Measurements from ENCODE around the gene MLEC. TPM values are rescaled to one million over a fixed set of nuclear protein-coding genes. Genes with fewer than 3 reads are reported as not detected.

Gene MLEC
- total and polyA plus RNA-seq, 9 of the 15 experiments (the other 6 are each of a cell fraction or from before 2014, with no cell fraction given): 18.5 to 108 (median 57.8) TPM

DNA sequence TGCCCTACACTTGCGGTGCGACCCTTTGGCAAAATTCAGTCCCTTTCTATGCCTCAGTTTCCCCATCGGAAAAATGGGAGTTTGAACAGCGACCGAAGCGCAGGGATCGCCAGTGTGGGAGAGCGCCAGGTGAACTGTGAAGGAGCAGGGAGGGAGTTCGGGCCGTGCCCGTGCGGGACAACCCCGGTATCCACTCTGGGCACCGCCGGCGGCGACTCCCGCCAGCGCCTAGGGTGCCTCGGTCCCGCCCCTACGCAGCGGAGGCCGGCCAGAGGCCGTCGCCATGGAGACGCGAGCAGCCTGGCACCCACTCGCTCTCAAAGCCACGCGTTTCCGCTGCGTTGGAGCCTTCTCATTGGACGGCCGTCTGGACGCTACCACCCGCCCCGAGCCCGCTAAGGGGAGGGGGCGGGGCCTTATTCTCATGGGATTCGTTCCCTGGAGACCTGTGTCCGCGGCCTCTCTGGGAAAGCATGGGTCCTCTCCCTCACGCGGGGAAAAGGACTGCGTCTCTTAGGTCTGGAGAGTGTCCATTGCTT, 729 bp upstream of the MLEC start (continued):
- TF ChIP-seq NR2F6 (CRISPR knock-in tag; IDR thresholded peaks at IDR 0.05) (no peak), FOXA3 (CRISPR knock-in tag; conservative IDR thresholded peaks at IDR 0.05 in 1 of 2, IDR thresholded peaks at IDR 0.05 in 1 of 2) (no peak), MYBL2 (IDR thresholded peaks at IDR 0.05; ENCODE audit: low read depth) (no peak), MYBL2 (CRISPR knock-in tag; IDR thresholded peaks at IDR 0.05; ENCODE audit: borderline replicate concordance) (no peak), BRF1 (IDR thresholded peaks at IDR 0.05; ENCODE audit: borderline replicate concordance, extremely low read depth, insufficient read length) (no peak), ZNF239 (CRISPR knock-in tag; IDR thresholded peaks at IDR 0.05) (no peak), KLF1 (tag; IDR thresholded peaks at IDR 0.05) (no peak), NR1H2 (CRISPR knock-in tag; IDR thresholded peaks at IDR 0.05) (no peak), CXXC5 (CRISPR knock-in tag; IDR thresholded peaks at IDR 0.05) (peak; percentile 90), YY1 (IDR thresholded peaks at IDR 0.05; ENCODE audit: borderline replicate concordance in 1 of 3, control insufficient read depth in 1 of 3, extremely low read depth in 1 of 3, insufficient read depth in 3 of 3, insufficient read length in 1 of 3, insufficient replicate concordance in 2 of 3, low read depth in 1 of 3, low read length in 2 of 3) (peak in 1 of 3 experiments; percentile 56), SIX5 (IDR thresholded peaks at IDR 0.05; ENCODE audit: borderline replicate concordance in 1 of 2, insufficient read depth in 1 of 2, low read depth in 1 of 2, low read length in 2 of 2) (no peak), ZFP1 (CRISPR knock-in tag; IDR thresholded peaks at IDR 0.05) (no peak), MCM3 (IDR thresholded peaks at IDR 0.05) (no peak), CHCHD3 (CRISPR knock-in tag; IDR thresholded peaks at IDR 0.05) (no peak)
- TF ChIP-seq, protein P1, sequence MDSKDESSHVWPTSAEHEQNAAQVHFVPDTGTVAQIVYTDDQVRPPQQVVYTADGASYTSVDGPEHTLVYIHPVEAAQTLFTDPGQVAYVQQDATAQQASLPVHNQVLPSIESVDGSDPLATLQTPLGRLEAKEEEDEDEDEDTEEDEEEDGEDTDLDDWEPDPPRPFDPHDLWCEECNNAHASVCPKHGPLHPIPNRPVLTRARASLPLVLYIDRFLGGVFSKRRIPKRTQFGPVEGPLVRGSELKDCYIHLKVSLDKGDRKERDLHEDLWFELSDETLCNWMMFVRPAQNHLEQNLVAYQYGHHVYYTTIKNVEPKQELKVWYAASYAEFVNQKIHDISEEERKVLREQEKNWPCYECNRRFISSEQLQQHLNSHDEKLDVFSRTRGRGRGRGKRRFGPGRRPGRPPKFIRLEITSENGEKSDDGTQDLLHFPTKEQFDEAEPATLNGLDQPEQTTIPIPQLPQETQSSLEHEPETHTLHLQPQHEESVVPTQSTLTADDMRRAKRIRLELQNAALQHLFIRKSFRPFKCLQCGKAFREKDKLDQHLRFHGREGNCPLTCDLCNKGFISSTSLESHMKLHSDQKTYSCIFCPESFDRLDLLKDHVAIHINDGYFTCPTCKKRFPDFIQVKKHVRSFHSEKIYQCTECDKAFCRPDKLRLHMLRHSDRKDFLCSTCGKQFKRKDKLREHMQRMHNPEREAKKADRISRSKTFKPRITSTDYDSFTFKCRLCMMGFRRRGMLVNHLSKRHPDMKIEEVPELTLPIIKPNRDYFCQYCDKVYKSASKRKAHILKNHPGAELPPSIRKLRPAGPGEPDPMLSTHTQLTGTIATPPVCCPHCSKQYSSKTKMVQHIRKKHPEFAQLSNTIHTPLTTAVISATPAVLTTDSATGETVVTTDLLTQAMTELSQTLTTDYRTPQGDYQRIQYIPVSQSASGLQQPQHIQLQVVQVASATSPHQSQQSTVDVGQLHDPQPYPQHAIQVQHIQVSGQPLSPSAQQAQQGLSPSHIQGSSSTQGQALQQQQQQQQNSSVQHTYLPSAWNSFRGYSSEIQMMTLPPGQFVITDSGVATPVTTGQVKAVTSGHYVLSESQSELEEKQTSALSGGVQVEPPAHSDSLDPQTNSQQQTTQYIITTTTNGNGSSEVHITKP (IDR thresholded peaks at IDR 0.05; ENCODE audit: partially characterized antibody): peak; percentile 99
- TF ChIP-seq, protein P2, sequence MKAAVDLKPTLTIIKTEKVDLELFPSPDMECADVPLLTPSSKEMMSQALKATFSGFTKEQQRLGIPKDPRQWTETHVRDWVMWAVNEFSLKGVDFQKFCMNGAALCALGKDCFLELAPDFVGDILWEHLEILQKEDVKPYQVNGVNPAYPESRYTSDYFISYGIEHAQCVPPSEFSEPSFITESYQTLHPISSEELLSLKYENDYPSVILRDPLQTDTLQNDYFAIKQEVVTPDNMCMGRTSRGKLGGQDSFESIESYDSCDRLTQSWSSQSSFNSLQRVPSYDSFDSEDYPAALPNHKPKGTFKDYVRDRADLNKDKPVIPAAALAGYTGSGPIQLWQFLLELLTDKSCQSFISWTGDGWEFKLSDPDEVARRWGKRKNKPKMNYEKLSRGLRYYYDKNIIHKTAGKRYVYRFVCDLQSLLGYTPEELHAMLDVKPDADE (conservative IDR thresholded peaks at IDR 0.05; ENCODE audit: control insufficient read depth, low read depth, low read length): 0 out of 2 replicates have a peak, but pooled peaks have one; percentile 54
- TF ChIP-seq, protein P3, sequence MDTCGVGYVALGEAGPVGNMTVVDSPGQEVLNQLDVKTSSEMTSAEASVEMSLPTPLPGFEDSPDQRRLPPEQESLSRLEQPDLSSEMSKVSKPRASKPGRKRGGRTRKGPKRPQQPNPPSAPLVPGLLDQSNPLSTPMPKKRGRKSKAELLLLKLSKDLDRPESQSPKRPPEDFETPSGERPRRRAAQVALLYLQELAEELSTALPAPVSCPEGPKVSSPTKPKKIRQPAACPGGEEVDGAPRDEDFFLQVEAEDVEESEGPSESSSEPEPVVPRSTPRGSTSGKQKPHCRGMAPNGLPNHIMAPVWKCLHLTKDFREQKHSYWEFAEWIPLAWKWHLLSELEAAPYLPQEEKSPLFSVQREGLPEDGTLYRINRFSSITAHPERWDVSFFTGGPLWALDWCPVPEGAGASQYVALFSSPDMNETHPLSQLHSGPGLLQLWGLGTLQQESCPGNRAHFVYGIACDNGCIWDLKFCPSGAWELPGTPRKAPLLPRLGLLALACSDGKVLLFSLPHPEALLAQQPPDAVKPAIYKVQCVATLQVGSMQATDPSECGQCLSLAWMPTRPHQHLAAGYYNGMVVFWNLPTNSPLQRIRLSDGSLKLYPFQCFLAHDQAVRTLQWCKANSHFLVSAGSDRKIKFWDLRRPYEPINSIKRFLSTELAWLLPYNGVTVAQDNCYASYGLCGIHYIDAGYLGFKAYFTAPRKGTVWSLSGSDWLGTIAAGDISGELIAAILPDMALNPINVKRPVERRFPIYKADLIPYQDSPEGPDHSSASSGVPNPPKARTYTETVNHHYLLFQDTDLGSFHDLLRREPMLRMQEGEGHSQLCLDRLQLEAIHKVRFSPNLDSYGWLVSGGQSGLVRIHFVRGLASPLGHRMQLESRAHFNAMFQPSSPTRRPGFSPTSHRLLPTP (IDR thresholded peaks at IDR 0.05; ENCODE audit: borderline replicate concordance, extremely low read depth, insufficient read length): no peak
- TF ChIP-seq, protein P4, sequence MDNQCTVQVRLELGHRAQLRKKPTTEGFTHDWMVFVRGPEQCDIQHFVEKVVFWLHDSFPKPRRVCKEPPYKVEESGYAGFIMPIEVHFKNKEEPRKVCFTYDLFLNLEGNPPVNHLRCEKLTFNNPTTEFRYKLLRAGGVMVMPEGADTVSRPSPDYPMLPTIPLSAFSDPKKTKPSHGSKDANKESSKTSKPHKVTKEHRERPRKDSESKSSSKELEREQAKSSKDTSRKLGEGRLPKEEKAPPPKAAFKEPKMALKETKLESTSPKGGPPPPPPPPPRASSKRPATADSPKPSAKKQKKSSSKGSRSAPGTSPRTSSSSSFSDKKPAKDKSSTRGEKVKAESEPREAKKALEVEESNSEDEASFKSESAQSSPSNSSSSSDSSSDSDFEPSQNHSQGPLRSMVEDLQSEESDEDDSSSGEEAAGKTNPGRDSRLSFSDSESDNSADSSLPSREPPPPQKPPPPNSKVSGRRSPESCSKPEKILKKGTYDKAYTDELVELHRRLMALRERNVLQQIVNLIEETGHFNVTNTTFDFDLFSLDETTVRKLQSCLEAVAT (IDR thresholded peaks at IDR 0.05): 0 out of 4 replicates have a peak, but pooled peaks of 1 of the 2 experiments have one; percentile 58
